Pancreas (tissue), 10 donors: ENCODE results near the gene NAB2. TPM values are rescaled to one million over a fixed set of nuclear protein-coding genes. Genes with fewer than 3 reads are reported as not detected.

Experiments
- ATAC-seq, 4 donors: fragments of 200-7000 bp; cut with Tn5 transposase; one replicate each; pipeline versions ENCODE4 v1.8.0 to v1.9.1; 2020; ENCODE audit warnings: mild to moderate bottlenecking in 4 of 4, moderate library complexity in 4 of 4
- DNase-seq, 6 donors: peaks; one replicate each; pipeline ENCODE4 v3.0.0-alpha.2; 2020
- FAIRE-seq: peaks from 2 replicates; lab custom pipeline; 2012; peaks lifted over from hg19 to GRCh38; lab: Jason Lieb, UNC
- H3K27ac ChIP-seq, 4 donors: fragments of 200-600 bp; sonication (generic); 1 replicate in 3 of 4; 2 replicates in 1 of 4; pipeline versions ENCODE4 v1.5.0 to v1.8.0; 2020
- H3K27me3 ChIP-seq, 4 donors: fragments of 200-600 bp; one replicate each; pipeline ENCODE4 v1.8.0; 2021
- H3K36me3 ChIP-seq, 3 donors: fragments of 200-600 bp; sonication (generic) in 1 of 3; one replicate each; pipeline versions ENCODE4 v1.5.0 to v1.8.0; 2020 to 2021
- H3K4me1 ChIP-seq, 3 donors: fragments of 200-600 bp; one replicate each; pipeline ENCODE4 v1.8.0; 2021
- H3K4me3 ChIP-seq, 4 donors: fragments of 200-600 bp; sonication (generic) in 2 of 4; one replicate each; pipeline versions ENCODE4 v1.5.0 to v1.8.0; 2020 to 2021
- H3K9me3 ChIP-seq, 4 donors: fragments of 200-600 bp; one replicate each; pipeline ENCODE4 v1.8.0; 2021
- CTCF ChIP-seq, 4 donors: fragments of 200-600 bp; sonication (generic) in 3 of 4; IDR thresholded peaks; one replicate each; pipeline versions ENCODE4 v1.5.0 to v1.8.0; 2021; ENCODE audit warnings: antibody characterized with exemption in 4 of 4
- WGBS, 2 donors: extraction: QIAGEN DNeasy Blood & Tissue Kit; methylation state at CpG; one replicate each; pipeline ENCODE4 v1.1.7; 2013; 5-methylcytosine and 5-hydroxymethylcytosine counted together
- intact Hi-C, 3 donors: fragments of 100-400 bp; cut with DNase I; formaldehyde crosslinking; loops; one replicate each; pipeline versions ENCODE4 v1.11.1 to v1.14.2; 2022
- polyA plus RNA-seq, 2 donors: library from polyadenylated mRNA; stranded (reverse); fragments of 200-250 nt; gene quantifications; one replicate each; pipeline ENCODE4 v1.2.3, GENCODE V29; 2013
- total RNA-seq, 6 donors: library from RNA; stranded (reverse); fragmentation: NEBNext Ultra II Directional in 4 of 6; extraction: Animal tissue kit (Norgen Biotek cat#: 25700) in 4 of 6; gene quantifications; one replicate each; pipeline versions ENCODE4 v1.2.1 to v1.2.4, GENCODE V29; 2021 to 2023
- donor health status: healthy with polysubstance abuse.
- donor health status: DM: no; HTN: no; CAD: no; lungs with moderate emphysema.
- donor health status: DM: no; HTN: no; CAD: no.
- donor health status: control.
- donor health status: control.
- donor health status: Bipolar disorder and iron deficiency.
- donor health status: DM: yes; HTN: yes; CAD: no.
- donor health status: DM: no; HTN: no; CAD: no.
- donor health status: DM: no; HTN: no; CAD: no.
- donor health status: DM: yes; HTN: yes; CAD: no.

NAB2 gene
- total and polyA plus RNA-seq, 8 donors = 2.1 to 21.3 (median 5.6) TPM

DNA sequence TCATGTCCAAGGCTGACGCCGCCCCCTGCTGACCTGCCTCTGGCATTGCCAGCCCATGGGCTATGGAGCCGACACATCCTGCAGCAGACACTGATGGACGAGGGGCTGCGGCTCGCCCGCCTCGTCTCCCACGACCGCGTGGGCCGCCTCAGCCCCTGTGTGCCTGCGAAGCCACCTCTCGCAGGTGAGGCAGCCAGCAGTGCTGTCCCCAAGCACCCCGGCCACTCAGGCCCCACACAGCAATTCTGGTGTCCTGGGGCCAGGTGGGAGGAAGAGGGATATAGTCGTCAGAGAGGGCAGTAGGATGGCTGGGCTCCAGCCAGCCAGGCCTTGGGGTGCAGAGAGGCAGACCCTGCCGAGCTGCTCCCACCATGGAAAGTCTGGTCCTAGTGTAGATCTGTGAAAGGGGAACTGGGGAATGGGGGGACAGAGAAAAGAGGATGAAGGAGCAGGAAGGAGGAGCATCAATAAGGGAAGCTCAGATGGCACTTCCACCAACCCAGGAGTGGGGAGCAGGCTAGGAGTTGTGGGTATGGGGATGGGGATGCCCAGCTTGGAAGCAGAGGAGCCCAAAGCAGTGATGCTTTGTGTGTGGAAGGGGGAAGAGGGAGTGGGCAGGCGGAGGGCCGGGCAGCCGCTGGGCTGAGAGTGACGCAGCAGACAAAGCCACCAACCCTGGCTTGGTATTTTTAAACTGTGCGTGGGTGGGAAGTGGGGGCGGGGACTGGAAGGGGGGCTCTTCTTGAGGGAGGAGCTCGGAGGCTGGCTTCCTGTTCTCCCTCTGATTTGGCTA lies 4.7 kb downstream of the NAB2 start:
- peak in 3 of 4 donors; percentile 13 to 43 (median 19) for ATAC-seq
- Histone ChIP-seq H3K4me1 (peaks cover 0 to 6% (median 0%) of the 10 kb centered on the region in 3 donors), H3K27ac (peak overlapping the region in 1 of 4 donors; percentile 27)

GRCh38 chr12:57094208-57095160 lies 5.6 kb downstream of the NAB2 start:
- WGBS, 2 donors = 58 to 59% methylated on average over 15 of the region's 15 CpGs
- intact Hi-C loops = no loop called here
- Histone ChIP-seq H3K27me3 (no peaks in the 10 kb centered on the region), H3K4me3 (no peak overlapping the region), H3K27ac (peak overlapping the region in 1 of 4 donors; percentile 23), H3K9me3 (no peaks in the 10 kb centered on the region), H3K4me1 (peaks cover 0 to 6% (median 0%) of the 10 kb centered on the region in 3 donors), H3K36me3 (peaks cover 0 to 18% (median 0%) of the 10 kb centered on the region in 3 donors)
- no peak for ATAC-seq
- DNase-seq = peak in 1 of 6 donors; percentile 47
- TF ChIP-seq CTCF (IDR thresholded peaks at IDR 0.05) = no peak
- no peak for FAIRE-seq

More for the DNA sequence above, 4.7 kb downstream of the NAB2 start:
- FAIRE-seq (no peak), DNase-seq (peak in 5 of 6 donors; percentile 30 to 83 (median 56))
- Histone ChIP-seq H3K9me3 (no peaks in the 10 kb centered on the region), H3K36me3 (peaks cover 0 to 10% (median 0%) of the 10 kb centered on the region in 3 donors), H3K27me3 (no peaks in the 10 kb centered on the region), H3K4me3 (no peak overlapping the region)
- intact Hi-C loops = no loop called here
- peak in 3 of 4 donors; percentile 10 to 45 (median 39) for TF ChIP-seq CTCF (IDR thresholded peaks at IDR 0.05)
- WGBS, 2 donors = 47 to 59% methylated on average over 22 to 24 of the region's 24 CpGs

- no peak for ATAC-seq
- no peak overlapping the region for H3K27ac ChIP-seq
Observed at GRCh38 chr12:57095440-57095839, 6.5 kb downstream of the NAB2 start.

DNA sequence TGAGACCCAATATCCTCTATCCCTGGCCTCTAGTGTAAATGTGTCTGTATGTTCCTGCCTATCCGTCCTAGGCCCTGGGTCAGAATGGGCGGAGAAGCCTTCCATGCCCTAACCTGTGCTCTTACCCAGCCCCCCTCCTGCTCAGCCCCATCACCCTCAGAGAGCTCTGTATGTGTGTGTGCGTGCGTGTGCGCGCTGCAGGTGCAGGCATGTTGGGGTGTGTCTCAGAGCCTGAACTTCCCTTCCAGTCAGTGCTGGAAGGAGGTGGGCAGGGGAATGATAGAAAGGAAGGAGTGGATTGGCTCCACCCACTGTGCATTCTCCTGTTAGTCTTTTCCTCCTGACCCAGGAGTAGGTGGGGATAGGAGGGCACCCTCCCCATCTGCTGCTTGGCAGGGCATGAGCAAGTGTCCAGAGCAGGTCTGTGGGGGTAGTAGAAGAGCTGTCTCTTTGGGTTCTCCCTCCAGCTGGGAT lies 7.2 kb downstream of the NAB2 start:
- FAIRE-seq = no peak
- no peak for TF ChIP-seq CTCF (IDR thresholded peaks at IDR 0.05)
- Histone ChIP-seq H3K36me3 (peaks cover 0 to 26% (median 0%) of the 10 kb centered on the region in 3 donors), H3K27ac (no peak overlapping the region), H3K4me1 (no peaks in the 10 kb centered on the region), H3K9me3 (no peaks in the 10 kb centered on the region), H3K4me3 (no peak overlapping the region), H3K27me3 (no peaks in the 10 kb centered on the region)
- DNase-seq = no peak
- WGBS, 2 donors = 86 to 93% methylated on average over 6 of the region's 6 CpGs
- no peak for ATAC-seq
- intact Hi-C loops = no loop called here

More at GRCh38 chr12:57095440-57095839, 6.5 kb downstream of the NAB2 start:
- Histone ChIP-seq H3K36me3 (peaks cover 0 to 26% (median 0%) of the 10 kb centered on the region in 3 donors), H3K9me3 (no peaks in the 10 kb centered on the region), H3K27me3 (no peaks in the 10 kb centered on the region), H3K4me1 (peaks cover 0 to 2% (median 0%) of the 10 kb centered on the region in 3 donors), H3K4me3 (no peak overlapping the region)
- intact Hi-C loops = no loop called here
- peak in 1 of 6 donors; percentile 8 for DNase-seq
- 89 to 98% methylated on average over 3 of the region's 3 CpGs for WGBS, 2 donors
- FAIRE-seq = no peak
- no peak for TF ChIP-seq CTCF (IDR thresholded peaks at IDR 0.05)
